GM21825 (cell line): ENCODE data around the gene GPX4.

Experiments
- ATAC-seq: cut with Tn5 transposase; IDR thresholded peaks from one replicate; pipeline ENCODE4 v1.9.1; 2021; ENCODE audit warnings: mild to moderate bottlenecking, moderate library complexity; ENCODE audit not compliant: unreplicated experiment

The GPX4 gene

GRCh38 chr19:1103708-1104310 lies at the start of gene GPX4:
Gene GPX4, plus strand, starts transcription at chr19:1103994. Its CDS starts 50 bp downstream, at chr19:1104044.
- peak; percentile 46 for ATAC-seq

GRCh38 chr19:1054102-1055027 lies 49.4 kb upstream of the GPX4 start:
- no peak for ATAC-seq

GRCh38 chr19:1055028-1055425 lies 48.8 kb upstream of the GPX4 start:
- no peak for ATAC-seq

GRCh38 chr19:1055886-1056620 lies 47.7 kb upstream of the GPX4 start:
- ATAC-seq = no peak

GRCh38 chr19:1057176-1057855 lies 46.5 kb upstream of the GPX4 start:
- ATAC-seq = no peak

- no peak for ATAC-seq
These were observed 45.7 kb upstream of the GPX4 start for GRCh38 chr19:1058112-1058511.

- ATAC-seq = no peak
These were observed 43.1 kb upstream of the GPX4 start for GRCh38 chr19:1060689-1061088.

GRCh38 chr19:1061987-1062386 lies 41.8 kb upstream of the GPX4 start:
- no peak for ATAC-seq

GRCh38 chr19:1062387-1063029 lies 41.3 kb upstream of the GPX4 start:
- no peak for ATAC-seq

- no peak for ATAC-seq
These were observed 40.5 kb upstream of the GPX4 start for GRCh38 chr19:1063030-1063908.

GRCh38 chr19:1063909-1064660 lies 39.7 kb upstream of the GPX4 start:
- ATAC-seq = no peak

- ATAC-seq = no peak
These were observed 38.9 kb upstream of the GPX4 start for GRCh38 chr19:1064661-1065605.

GRCh38 chr19:1065606-1066109 lies 38.1 kb upstream of the GPX4 start:
- no peak for ATAC-seq

GRCh38 chr19:1066251-1066747 lies 37.5 kb upstream of the GPX4 start:
- ATAC-seq = no peak

- ATAC-seq = no peak
These were observed 37.0 kb upstream of the GPX4 start, which contains the start of gene ARHGAP45 for GRCh38 chr19:1066748-1067340. Gene ARHGAP45, plus strand, starts transcription at chr19:1067167. Its CDS starts 239 bp downstream, at chr19:1067406.

- no peak for ATAC-seq
These were observed 36.3 kb upstream of the GPX4 start for GRCh38 chr19:1067341-1067957.
